Sigmoid colon (tissue), 4 donors: Measurements from ENCODE around the gene CCL26.
"Not testable (repeated sequence)": the region's sequence is repeated elsewhere in the genome, so short reads cannot be mapped to it uniquely, and the experiment has no call there.

ENCODE experiments used
- EP300 ChIP-seq, 4 donors: sonication (generic); formaldehyde crosslinking; IDR thresholded peaks; one replicate each; pipeline ENCODE4 v1.6.1; 2017; ENCODE audit warnings: antibody characterized with exemption in 4 of 4
- POLR2A ChIP-seq, 2 donors: fragments of 450-650 bp; IDR thresholded peaks; one replicate each; pipeline ENCODE4 v1.6.1; 2016; ENCODE audit warnings: antibody characterized with exemption in 2 of 2, mild to moderate bottlenecking in 2 of 2, moderate library complexity in 2 of 2
- POLR2AphosphoS5 ChIP-seq, 4 donors: sonication (generic); formaldehyde crosslinking; IDR thresholded peaks; one replicate each; pipeline ENCODE4 v1.6.1; 2017; ENCODE audit warnings: antibody characterized with exemption in 4 of 4
- TF ChIP-seq, protein P1 (sequence below), 4 experiments: fragments of 450-650 bp in 3 of 4; fragments of 200-600 bp in 1 of 4; IDR thresholded peaks; one replicate each; pipeline ENCODE4 v1.5.1; 2016 to 2019; ENCODE audit warnings: antibody characterized with exemption in 4 of 4, mild to moderate bottlenecking in 3 of 4, moderate library complexity in 2 of 4

DNA sequence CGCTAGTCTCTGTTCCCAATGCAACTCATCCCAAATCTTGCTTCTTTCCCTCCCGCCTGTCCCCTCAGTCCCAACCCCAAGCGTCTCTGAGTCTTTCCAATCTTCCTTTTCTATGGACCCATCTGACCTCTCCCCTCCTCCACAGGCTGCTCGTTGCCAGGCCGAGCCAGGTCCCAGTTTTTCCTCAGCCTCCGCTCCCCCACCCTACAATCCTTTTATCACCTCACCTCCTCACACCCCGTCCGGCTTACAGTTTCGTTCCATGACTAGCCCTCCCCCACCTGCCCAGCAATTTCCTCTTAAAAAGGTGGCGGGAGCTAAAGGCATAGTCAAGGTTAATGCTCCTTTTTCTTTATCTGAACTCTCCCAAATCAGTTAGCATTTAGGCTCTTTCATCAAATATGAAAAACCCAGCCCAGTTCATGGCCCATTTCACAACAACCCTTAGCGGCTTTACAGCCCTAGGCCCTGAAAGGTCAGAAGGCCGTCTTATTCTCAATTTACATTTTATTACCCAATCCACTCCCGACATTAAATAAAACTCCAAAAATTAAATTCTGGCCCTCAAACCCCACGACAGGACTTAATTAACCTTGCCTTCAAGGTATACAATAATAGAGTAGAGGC is 8.7 kb upstream of the CCL26 start:
- TF ChIP-seq, protein P1, sequence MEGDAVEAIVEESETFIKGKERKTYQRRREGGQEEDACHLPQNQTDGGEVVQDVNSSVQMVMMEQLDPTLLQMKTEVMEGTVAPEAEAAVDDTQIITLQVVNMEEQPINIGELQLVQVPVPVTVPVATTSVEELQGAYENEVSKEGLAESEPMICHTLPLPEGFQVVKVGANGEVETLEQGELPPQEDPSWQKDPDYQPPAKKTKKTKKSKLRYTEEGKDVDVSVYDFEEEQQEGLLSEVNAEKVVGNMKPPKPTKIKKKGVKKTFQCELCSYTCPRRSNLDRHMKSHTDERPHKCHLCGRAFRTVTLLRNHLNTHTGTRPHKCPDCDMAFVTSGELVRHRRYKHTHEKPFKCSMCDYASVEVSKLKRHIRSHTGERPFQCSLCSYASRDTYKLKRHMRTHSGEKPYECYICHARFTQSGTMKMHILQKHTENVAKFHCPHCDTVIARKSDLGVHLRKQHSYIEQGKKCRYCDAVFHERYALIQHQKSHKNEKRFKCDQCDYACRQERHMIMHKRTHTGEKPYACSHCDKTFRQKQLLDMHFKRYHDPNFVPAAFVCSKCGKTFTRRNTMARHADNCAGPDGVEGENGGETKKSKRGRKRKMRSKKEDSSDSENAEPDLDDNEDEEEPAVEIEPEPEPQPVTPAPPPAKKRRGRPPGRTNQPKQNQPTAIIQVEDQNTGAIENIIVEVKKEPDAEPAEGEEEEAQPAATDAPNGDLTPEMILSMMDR (IDR thresholded peaks at IDR 0.05), result not testable (repeated sequence)
- TF ChIP-seq POLR2A, EP300, POLR2AphosphoS5 (IDR thresholded peaks at IDR 0.05): not testable (repeated sequence)
